ENCODE measurements around the gene ASB13. TPM values are rescaled to one million over a fixed set of nuclear protein-coding genes. Genes with fewer than 3 reads are reported as not detected.

ASB13 gene
- total RNA-seq, 4 donors from 2014 or later: 19.2 to 47.7 (median 31.2) TPM

DNA sequence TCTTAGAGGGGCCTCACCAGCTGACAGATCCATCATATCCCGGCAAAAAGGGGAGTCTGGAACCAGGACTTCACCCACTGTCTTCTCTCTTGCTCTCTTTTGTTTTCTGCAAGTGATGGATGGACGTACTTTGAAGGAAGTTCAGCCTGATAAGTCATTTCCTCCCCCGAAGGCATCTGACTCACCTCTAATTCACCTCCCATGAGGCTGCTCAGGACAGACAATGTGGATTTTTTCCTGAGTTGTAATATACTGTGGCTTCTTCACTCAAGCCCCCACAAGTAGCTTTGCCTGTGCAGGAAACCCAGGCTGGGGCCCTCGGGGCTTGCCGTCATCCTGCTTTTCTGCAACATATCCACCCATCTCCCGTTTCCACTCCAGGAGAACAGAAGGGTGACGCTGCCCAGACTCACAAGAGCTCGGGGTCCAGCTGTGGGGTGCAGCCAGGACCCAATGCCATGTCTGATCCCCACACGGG is 70.4 kb downstream of the ASB13 start:
- TF ChIP-seq, protein P1, sequence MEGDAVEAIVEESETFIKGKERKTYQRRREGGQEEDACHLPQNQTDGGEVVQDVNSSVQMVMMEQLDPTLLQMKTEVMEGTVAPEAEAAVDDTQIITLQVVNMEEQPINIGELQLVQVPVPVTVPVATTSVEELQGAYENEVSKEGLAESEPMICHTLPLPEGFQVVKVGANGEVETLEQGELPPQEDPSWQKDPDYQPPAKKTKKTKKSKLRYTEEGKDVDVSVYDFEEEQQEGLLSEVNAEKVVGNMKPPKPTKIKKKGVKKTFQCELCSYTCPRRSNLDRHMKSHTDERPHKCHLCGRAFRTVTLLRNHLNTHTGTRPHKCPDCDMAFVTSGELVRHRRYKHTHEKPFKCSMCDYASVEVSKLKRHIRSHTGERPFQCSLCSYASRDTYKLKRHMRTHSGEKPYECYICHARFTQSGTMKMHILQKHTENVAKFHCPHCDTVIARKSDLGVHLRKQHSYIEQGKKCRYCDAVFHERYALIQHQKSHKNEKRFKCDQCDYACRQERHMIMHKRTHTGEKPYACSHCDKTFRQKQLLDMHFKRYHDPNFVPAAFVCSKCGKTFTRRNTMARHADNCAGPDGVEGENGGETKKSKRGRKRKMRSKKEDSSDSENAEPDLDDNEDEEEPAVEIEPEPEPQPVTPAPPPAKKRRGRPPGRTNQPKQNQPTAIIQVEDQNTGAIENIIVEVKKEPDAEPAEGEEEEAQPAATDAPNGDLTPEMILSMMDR (IDR thresholded peaks at IDR 0.05; ENCODE audit: low read depth): no peak

DNA sequence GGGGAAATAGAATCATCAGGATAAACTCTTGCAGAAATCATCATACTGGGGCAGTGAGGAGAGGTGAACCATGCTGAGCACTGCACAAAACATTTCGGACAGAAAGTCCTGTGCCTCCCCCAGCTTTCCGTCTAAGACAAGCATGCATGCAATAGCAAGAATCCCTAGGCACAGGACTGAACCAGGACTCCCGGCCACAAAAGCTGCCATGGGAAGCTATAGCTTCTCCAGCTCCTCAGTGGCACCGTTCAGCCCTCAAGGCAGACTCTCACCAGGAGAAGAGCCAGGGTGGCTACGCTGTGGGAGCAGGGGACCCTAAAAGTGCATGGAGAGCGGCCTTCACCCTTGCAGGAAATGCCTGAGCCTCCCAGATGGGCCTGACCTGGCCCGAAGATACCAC is 70.8 kb downstream of the ASB13 start:
- TF ChIP-seq, protein P1 (IDR thresholded peaks at IDR 0.05; ENCODE audit: low read depth): no peak

DNA sequence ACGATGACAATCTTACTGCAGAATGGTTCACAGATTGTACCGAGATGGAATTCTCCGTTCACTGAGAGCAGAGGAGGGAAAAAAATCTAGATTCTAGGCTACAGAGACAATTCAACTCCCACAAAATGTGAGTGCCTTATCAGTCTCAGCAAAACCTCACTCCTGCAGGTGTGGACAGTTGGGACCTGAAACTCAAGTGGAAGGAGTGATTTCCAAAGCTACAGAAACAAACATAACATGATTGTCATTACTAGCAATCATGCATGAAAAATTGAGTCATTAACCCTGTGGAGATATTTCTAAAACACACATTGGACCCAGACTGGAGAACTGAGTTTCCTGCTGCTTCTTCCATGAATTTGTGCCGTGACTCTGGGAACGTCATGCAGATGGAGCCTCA is 71.3 kb downstream of the ASB13 start:
- TF ChIP-seq, protein P1 (IDR thresholded peaks at IDR 0.05; ENCODE audit: low read depth): no peak

DNA sequence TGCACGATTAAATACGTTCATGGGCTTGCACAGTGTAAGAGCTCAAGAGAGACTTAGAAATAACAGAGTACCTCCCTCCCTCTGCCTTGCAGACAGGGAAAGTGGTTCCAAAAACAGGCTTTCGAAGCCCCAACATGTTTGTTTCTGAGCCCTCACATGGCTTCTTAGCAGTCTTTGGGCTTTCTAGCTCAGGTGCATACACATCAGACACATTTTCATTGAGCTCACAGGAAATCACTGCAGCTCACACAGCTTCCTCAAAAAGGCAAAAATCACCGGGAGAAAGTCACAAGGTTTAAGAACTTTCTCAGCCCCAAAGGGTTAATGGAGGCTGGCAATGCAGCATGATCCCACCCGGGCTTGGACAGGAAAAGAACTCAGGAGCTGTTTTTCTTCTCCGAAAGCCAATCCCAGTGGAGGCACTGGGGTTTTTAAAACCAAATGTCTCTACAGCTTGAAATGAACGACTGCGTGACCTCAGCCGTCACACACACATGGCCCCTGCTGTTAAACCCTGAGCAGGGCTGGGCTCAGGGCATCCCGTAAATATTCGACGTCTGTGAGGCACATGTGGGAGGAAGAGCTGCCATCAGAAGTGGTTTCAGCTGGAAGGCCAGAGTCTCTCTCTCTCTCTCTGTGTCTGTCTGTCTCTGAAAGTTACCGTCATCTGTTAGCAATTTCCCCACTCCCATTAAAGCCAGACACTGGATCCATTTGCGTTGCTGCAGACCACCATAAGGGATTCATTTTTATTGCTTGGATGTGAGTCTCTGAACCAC is 71.9 kb downstream of the ASB13 start:
- TF ChIP-seq, protein P1 (IDR thresholded peaks at IDR 0.05; ENCODE audit: low read depth): no peak

DNA sequence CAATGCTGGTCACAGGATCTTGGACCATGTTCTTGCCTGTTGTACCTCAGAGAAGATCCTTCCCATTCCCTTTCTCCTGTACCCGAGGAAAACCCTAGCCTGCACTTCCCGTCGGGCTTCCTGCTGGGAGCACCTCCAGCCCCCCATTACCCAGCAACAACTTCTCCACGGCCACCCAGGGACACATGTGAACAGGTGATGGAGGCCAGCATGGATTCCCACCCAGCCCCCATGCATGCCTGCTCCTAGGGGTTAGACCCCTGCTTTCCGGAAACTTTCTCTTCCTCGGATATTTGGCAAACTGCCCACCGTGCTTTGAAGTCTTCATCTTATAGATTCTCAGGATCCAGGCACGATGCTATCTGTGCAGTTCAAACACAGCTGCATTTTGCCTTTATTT is 74.3 kb downstream of the ASB13 start:
- TF ChIP-seq, protein P1 (IDR thresholded peaks at IDR 0.05; ENCODE audit: low read depth): no peak

DNA sequence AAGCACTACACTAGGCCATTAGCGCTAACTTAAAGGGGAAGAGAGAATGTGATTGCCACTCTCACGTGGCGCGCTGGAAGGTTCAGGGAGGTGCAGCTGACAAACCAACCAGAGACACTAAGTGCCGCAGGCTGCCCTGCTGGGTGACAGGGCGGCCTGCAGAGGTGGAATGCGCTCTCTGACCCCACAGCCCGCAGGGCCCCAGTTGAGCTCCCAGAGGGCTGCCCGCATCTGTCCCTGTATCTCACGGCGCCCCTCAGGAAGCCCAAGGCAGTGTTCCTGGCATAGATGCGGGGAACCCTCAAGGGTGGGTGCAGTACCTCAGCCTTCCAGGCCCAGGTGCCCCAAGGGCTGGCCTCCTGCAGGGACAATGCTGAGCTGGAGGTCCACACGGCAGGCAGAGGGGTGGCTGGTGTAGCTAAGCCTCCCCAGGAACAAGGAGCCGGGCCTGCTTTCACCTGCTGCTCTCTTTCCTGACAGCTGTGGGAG is 75.0 kb downstream of the ASB13 start:
- TF ChIP-seq, protein P1 (IDR thresholded peaks at IDR 0.05; ENCODE audit: low read depth): no peak

DNA sequence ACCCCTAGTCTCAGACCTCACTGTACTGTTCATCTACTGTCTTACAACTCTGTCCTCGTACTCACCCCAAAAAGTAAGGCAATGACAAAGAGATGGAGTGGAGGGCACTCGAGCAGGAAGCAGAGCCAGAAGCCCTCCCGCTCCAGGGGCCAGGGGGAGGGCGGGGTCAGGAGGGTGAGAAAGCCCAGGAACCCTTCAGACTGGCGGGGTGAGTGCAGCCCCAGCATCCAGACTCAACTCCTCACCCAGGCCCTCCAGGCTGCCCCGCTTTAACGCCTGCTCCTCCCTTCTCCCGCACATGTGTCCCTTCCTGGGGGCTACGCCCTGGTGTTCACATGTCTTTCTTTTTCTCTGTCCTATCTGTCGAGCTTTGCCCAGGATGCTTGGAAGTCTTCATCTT is 75.6 kb downstream of the ASB13 start:
- TF ChIP-seq, protein P1 (IDR thresholded peaks at IDR 0.05; ENCODE audit: low read depth): no peak

Measured in subcutaneous adipose tissue (tissue), 4 donors.